Measurements from ENCODE around the gene MXRA8. TPM values are rescaled to one million over a fixed set of nuclear protein-coding genes. Genes with fewer than 3 reads are reported as not detected.

Gene MXRA8
- total and polyA plus RNA-seq, 4 donors = 38.5 to 213 (median 66.9) TPM

DNA sequence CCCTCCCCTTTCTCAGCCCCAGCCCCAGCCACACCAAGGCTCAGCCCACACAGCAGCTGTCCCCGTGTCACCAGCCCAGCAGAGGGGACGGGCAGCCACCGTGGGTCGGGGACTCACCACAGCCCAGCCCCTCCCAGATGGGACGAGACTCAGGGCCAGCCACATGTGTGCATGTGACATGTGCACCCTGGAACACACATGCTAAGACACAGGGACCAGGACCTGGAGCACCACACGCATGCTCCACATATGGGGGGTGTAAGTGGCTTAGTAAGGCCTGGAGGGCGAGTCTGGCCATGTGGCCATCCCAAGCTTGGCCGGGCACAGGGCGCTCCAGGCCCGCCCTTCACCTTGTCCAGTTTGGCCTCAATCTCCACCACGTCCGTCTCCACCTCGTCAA lies 54.6 kb downstream of the MXRA8 start:
- DNase-seq = no peak
- Histone ChIP-seq H3K9ac (ENCODE audit: insufficient read depth in 1 of 2, low read length in 2 of 2) (no peak overlapping the region), H3K4me1 (ENCODE audit: control insufficient read depth in 5 of 5, insufficient read depth in 5 of 5, low read length in 5 of 5) (peaks cover 11 to 30% (median 17%) of the 10 kb centered on the region in 5 donors), H3K9me3 (ENCODE audit: control insufficient read depth in 4 of 4, insufficient read depth in 3 of 4, low read length in 3 of 4) (no peaks in the 10 kb centered on the region), H3K4me3 (no peak overlapping the region), H3K27ac (ENCODE audit: low read depth in 1 of 2, low read length in 1 of 2) (no peak overlapping the region), H3K27me3 (ENCODE audit: control insufficient read depth in 3 of 3, insufficient read depth in 3 of 3, low read length in 2 of 3) (no peaks in the 10 kb centered on the region), H3K36me3 (ENCODE audit: control insufficient read depth in 4 of 4, insufficient read depth in 4 of 4, low read length in 4 of 4) (peaks cover 0 to 4% (median 0%) of the 10 kb centered on the region in 4 donors)
- TF ChIP-seq, protein P1, sequence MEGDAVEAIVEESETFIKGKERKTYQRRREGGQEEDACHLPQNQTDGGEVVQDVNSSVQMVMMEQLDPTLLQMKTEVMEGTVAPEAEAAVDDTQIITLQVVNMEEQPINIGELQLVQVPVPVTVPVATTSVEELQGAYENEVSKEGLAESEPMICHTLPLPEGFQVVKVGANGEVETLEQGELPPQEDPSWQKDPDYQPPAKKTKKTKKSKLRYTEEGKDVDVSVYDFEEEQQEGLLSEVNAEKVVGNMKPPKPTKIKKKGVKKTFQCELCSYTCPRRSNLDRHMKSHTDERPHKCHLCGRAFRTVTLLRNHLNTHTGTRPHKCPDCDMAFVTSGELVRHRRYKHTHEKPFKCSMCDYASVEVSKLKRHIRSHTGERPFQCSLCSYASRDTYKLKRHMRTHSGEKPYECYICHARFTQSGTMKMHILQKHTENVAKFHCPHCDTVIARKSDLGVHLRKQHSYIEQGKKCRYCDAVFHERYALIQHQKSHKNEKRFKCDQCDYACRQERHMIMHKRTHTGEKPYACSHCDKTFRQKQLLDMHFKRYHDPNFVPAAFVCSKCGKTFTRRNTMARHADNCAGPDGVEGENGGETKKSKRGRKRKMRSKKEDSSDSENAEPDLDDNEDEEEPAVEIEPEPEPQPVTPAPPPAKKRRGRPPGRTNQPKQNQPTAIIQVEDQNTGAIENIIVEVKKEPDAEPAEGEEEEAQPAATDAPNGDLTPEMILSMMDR (IDR thresholded peaks at IDR 0.05; ENCODE audit: control extremely low read depth, extremely low read depth) = no peak
- no peak for ATAC-seq (ENCODE audit: insufficient read depth, low FRiP score)
- WGBS, 2 donors = 93 to 94% methylated on average over 13 of the region's 13 CpGs

DNA sequence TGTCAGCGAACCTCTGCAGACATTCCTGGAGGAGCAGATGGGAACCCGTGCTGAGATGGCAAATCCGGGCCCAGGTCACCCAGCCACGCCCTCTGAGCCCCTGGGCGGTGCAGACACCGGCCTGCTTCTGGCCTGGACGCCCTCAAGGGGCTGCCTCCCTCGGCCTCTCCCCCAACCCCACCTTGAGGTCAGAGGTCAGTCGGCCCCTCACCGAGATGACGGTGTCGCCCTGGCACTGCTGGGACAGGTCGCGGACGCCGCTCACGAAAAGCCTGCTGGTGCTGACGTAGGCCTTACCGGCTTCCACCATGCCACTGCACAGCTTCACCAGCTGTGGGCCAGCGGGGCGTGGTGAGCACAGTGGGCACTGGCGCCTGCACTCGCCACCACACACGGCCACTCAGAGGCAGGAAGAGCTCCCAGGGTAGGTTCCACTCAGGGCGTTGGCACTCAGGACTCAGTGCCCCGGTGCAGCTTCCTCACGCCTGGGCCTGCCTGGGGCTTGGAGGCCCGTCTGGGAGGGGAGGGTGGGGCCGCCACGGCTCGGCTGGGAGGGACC lies 55.3 kb downstream of the MXRA8 start:
- Histone ChIP-seq H3K4me1 (ENCODE audit: control insufficient read depth in 5 of 5, insufficient read depth in 5 of 5, low read length in 5 of 5) (peaks cover 11 to 30% (median 17%) of the 10 kb centered on the region in 5 donors), H3K9me3 (ENCODE audit: control insufficient read depth in 4 of 4, insufficient read depth in 3 of 4, low read length in 3 of 4) (no peaks in the 10 kb centered on the region), H3K27ac (ENCODE audit: low read depth in 1 of 2, low read length in 1 of 2) (no peak overlapping the region), H3K4me3 (no peak overlapping the region), H3K9ac (ENCODE audit: insufficient read depth in 1 of 2, low read length in 2 of 2) (no peak overlapping the region), H3K27me3 (ENCODE audit: control insufficient read depth in 3 of 3, insufficient read depth in 3 of 3, low read length in 2 of 3) (no peaks in the 10 kb centered on the region), H3K36me3 (ENCODE audit: control insufficient read depth in 4 of 4, insufficient read depth in 4 of 4, low read length in 4 of 4) (peaks cover 0 to 4% (median 0%) of the 10 kb centered on the region in 4 donors)
- WGBS, 2 donors = 84 to 85% methylated on average over 27 to 31 of the region's 31 CpGs
- no peak for DNase-seq
- TF ChIP-seq, protein P1 (IDR thresholded peaks at IDR 0.05; ENCODE audit: control extremely low read depth, extremely low read depth) = no peak
- no peak for ATAC-seq (ENCODE audit: insufficient read depth, low FRiP score)

Other genes with a start within 250 kb of the MXRA8 start
- gene C1orf159, start 242.5 kb downstream of the MXRA8 start, total RNA-seq = 10 to 100 TPM in 1 of 2 donors, 1 to 10 TPM in 1; 9.9 to 19.2 TPM
- 10 to 100 TPM in 1 of 2 donors, 1 to 10 TPM in 1; 9.5 to 16.7 TPM for gene C1orf159, start 242.5 kb downstream of the MXRA8 start, polyA plus RNA-seq
- gene TTLL10, start 184.7 kb downstream of the MXRA8 start, total RNA-seq = 10 to 100 TPM in 1 of 2 donors, 1 to 10 TPM in 1; 4.8 to 19.7 TPM
- 1 to 10 TPM; 3.7 to 4.3 TPM for gene TTLL10, start 184.7 kb downstream of the MXRA8 start, polyA plus RNA-seq
- 1 to 10 TPM; 2.7 to 4.0 TPM for gene TNFRSF18, start 152.0 kb downstream of the MXRA8 start, total RNA-seq
- gene TNFRSF18, start 152.0 kb downstream of the MXRA8 start, polyA plus RNA-seq = 1 to 10 TPM; 1.8 to 2.1 TPM
- 1 to 10 TPM; 3.6 to 5.3 TPM for gene TNFRSF4, start 144.4 kb downstream of the MXRA8 start, total RNA-seq
- 10 to 100 TPM in 1 of 2 donors, 1 to 10 TPM in 1; 8.5 to 11.3 TPM for gene TNFRSF4, start 144.4 kb downstream of the MXRA8 start, polyA plus RNA-seq
- gene SDF4, start 126.6 kb downstream of the MXRA8 start, total RNA-seq = 100 to 1,000 TPM in 1 of 2 donors, 10 to 100 TPM in 1; 65.7 to 189 TPM
- 100 to 1,000 TPM; 108 to 178 TPM for gene SDF4, start 126.6 kb downstream of the MXRA8 start, polyA plus RNA-seq
- 10 to 100 TPM in 1 of 2 donors, 1 to 10 TPM in 1; 7.0 to 28.3 TPM for gene B3GALT6, start 126.3 kb downstream of the MXRA8 start, total RNA-seq
- gene B3GALT6, start 126.3 kb downstream of the MXRA8 start, polyA plus RNA-seq = 10 to 100 TPM; 12.7 to 18.9 TPM
- 1 to 10 TPM; 1.5 to 2.5 TPM for gene C1QTNF12, start 111.8 kb downstream of the MXRA8 start, total RNA-seq
- gene C1QTNF12, start 111.8 kb downstream of the MXRA8 start, polyA plus RNA-seq = 1 to 10 TPM; 1.2 to 3.0 TPM
- 10 to 100 TPM; 36.0 to 57.4 TPM for gene UBE2J2, start 84.7 kb downstream of the MXRA8 start, total RNA-seq
- 10 to 100 TPM; 45.9 to 48.2 TPM for gene UBE2J2, start 84.7 kb downstream of the MXRA8 start, polyA plus RNA-seq
- gene SCNN1D, start 78.1 kb downstream of the MXRA8 start, total RNA-seq = 1 to 10 TPM; 2.3 to 2.4 TPM
- 1 to 10 TPM in 1 of 2 donors, under 1 TPM in 1; 0.94 to 3.5 TPM for gene SCNN1D, start 78.1 kb downstream of the MXRA8 start, polyA plus RNA-seq
- gene ACAP3, start 50.6 kb downstream of the MXRA8 start, total RNA-seq = 10 to 100 TPM; 33.6 to 62.8 TPM
- gene ACAP3, start 50.6 kb downstream of the MXRA8 start, polyA plus RNA-seq = 10 to 100 TPM; 18.7 to 42.0 TPM
- gene PUSL1, start 50.0 kb downstream of the MXRA8 start, total RNA-seq = 10 to 100 TPM; 11.3 to 21.1 TPM
- 10 to 100 TPM; 16.1 to 23.7 TPM for gene PUSL1, start 50.0 kb downstream of the MXRA8 start, polyA plus RNA-seq
- gene INTS11, start 33.9 kb downstream of the MXRA8 start, total RNA-seq = 100 to 1,000 TPM in 1 of 2 donors, 10 to 100 TPM in 1; 89.8 to 102 TPM
- 100 to 1,000 TPM in 1 of 2 donors, 10 to 100 TPM in 1; 91.2 to 130 TPM for gene INTS11, start 33.9 kb downstream of the MXRA8 start, polyA plus RNA-seq
- 10 to 100 TPM; 14.2 to 24.2 TPM for gene CPTP, start 33.8 kb downstream of the MXRA8 start, total RNA-seq
- gene CPTP, start 33.8 kb downstream of the MXRA8 start, polyA plus RNA-seq = 10 to 100 TPM; 10.9 to 32.0 TPM
- gene TAS1R3, start 27.3 kb downstream of the MXRA8 start, total RNA-seq = 1 to 10 TPM in 1 of 2 donors, under 1 TPM in 1; 0.67 to 1.3 TPM
- under 1 TPM; 0.13 to 0.43 TPM for gene TAS1R3, start 27.3 kb downstream of the MXRA8 start, polyA plus RNA-seq
- gene DVL1, start 9.1 kb downstream of the MXRA8 start, total RNA-seq = 10 to 100 TPM; 39.2 to 79.1 TPM
- gene DVL1, start 9.1 kb downstream of the MXRA8 start, polyA plus RNA-seq = 10 to 100 TPM; 48.8 to 76.9 TPM
- 100 to 1,000 TPM in 1 of 2 donors, 10 to 100 TPM in 1; 43.5 to 157 TPM for gene AURKAIP1, start 16.7 kb upstream of the MXRA8 start, total RNA-seq
- 100 to 1,000 TPM; 179 to 208 TPM for gene AURKAIP1, start 16.7 kb upstream of the MXRA8 start, polyA plus RNA-seq
- gene CCNL2, start 40.8 kb upstream of the MXRA8 start, total RNA-seq = 100 to 1,000 TPM; 157 to 385 TPM
- 100 to 1,000 TPM in 1 of 2 donors, 10 to 100 TPM in 1; 97.9 to 230 TPM for gene CCNL2, start 40.8 kb upstream of the MXRA8 start, polyA plus RNA-seq
- gene MRPL20, start 48.7 kb upstream of the MXRA8 start, total RNA-seq = 100 to 1,000 TPM in 1 of 2 donors, 10 to 100 TPM in 1; 60.1 to 115 TPM
- gene MRPL20, start 48.7 kb upstream of the MXRA8 start, polyA plus RNA-seq = 100 to 1,000 TPM; 129 to 181 TPM
- gene ANKRD65, start 62.7 kb upstream of the MXRA8 start, total RNA-seq = 10 to 100 TPM; 30.2 to 54.2 TPM
- gene ANKRD65, start 62.7 kb upstream of the MXRA8 start, polyA plus RNA-seq = 10 to 100 TPM; 13.5 to 33.5 TPM
- 10 to 100 TPM; 72.6 to 94.3 TPM for gene VWA1, start 77.1 kb upstream of the MXRA8 start, total RNA-seq
- 10 to 100 TPM; 51.7 to 65.6 TPM for gene VWA1, start 77.1 kb upstream of the MXRA8 start, polyA plus RNA-seq
- gene ATAD3C, start 91.1 kb upstream of the MXRA8 start, total RNA-seq = 10 to 100 TPM in 1 of 2 donors, under 1 TPM in 1; 0.60 to 14.0 TPM
- 10 to 100 TPM; 15.7 to 18.0 TPM for gene ATAD3C, start 91.1 kb upstream of the MXRA8 start, polyA plus RNA-seq
- gene ATAD3B, start 113.2 kb upstream of the MXRA8 start, total RNA-seq = 10 to 100 TPM; 21.6 to 39.0 TPM
- 10 to 100 TPM; 23.4 to 32.6 TPM for gene ATAD3B, start 113.2 kb upstream of the MXRA8 start, polyA plus RNA-seq
- gene ATAD3A, start 153.6 kb upstream of the MXRA8 start, total RNA-seq = 10 to 100 TPM in 1 of 2 donors, 1 to 10 TPM in 1; 8.1 to 31.3 TPM
- 10 to 100 TPM; 26.9 to 29.8 TPM for gene ATAD3A, start 153.6 kb upstream of the MXRA8 start, polyA plus RNA-seq
- 1 to 10 TPM; 2.3 to 3.9 TPM for gene TMEM240, start 182.1 kb upstream of the MXRA8 start, total RNA-seq
- 1 to 10 TPM; 2.3 to 4.2 TPM for gene TMEM240, start 182.1 kb upstream of the MXRA8 start, polyA plus RNA-seq
- gene SSU72, start 216.3 kb upstream of the MXRA8 start, total RNA-seq = 100 to 1,000 TPM in 1 of 2 donors, 10 to 100 TPM in 1; 63.7 to 128 TPM
- 100 to 1,000 TPM in 1 of 2 donors, 10 to 100 TPM in 1; 85.8 to 114 TPM for gene SSU72, start 216.3 kb upstream of the MXRA8 start, polyA plus RNA-seq
- 10 to 100 TPM in 1 of 2 donors, under 1 TPM in 1; 0.40 to 12.8 TPM for gene FNDC10, start 241.6 kb upstream of the MXRA8 start, total RNA-seq
- 10 to 100 TPM in 1 of 2 donors, 1 to 10 TPM in 1; 2.5 to 10.7 TPM for gene FNDC10, start 241.6 kb upstream of the MXRA8 start, polyA plus RNA-seq

Measured in lung (tissue), 12 donors.